HG02678 (cell line): ENCODE results near the gene ASCC3.
"Not testable (repeated sequence)": the region's sequence is repeated elsewhere in the genome, so short reads cannot be mapped to it uniquely, and the experiment has no call there.

Source experiments
- ATAC-seq: cut with Tn5 transposase; IDR thresholded peaks from one replicate; pipeline ENCODE4 v1.9.1; 2021; ENCODE audit warnings: mild to moderate bottlenecking, moderate library complexity; ENCODE audit not compliant: unreplicated experiment

Gene ASCC3

GRCh38 chr6:100665041-100665380, 216.1 kb downstream of the ASCC3 start:
- ATAC-seq = peak; percentile 99

DNA sequence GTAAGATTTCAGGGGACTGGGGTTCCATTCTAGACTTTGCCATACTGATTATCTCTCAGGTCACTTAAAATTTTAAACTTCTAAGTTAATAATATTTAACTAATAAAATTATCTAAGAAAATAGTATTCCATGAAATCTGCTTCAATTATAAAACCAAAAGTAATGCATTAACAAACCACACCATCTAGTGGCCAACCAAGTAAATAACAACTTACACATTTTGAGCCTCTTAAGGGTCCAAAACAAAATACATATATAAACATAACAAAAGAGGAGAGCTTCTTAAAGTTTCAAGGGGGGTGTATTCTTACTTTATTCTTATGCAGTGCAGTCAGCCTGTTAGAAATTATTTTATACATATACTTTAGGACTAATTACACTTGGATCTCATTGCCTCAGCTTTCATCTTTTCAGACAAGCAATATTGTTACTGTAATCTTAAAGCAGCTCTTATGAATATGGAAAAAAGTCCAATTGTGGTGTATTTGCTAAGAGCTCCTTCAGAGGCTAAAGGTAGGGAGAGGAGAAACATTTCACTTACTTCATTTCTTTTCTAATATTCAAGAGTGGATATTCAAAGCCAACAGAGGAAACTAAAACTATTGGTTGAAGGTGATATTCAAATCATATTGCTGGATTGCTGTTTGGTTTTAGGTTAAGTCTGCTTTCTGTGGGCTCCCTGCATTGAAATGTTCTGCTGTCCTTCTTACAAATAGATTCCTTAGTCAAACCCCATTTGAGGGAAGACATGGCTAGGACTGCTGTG, 216.7 kb downstream of the ASCC3 start:
- peak; percentile 31 for ATAC-seq

DNA sequence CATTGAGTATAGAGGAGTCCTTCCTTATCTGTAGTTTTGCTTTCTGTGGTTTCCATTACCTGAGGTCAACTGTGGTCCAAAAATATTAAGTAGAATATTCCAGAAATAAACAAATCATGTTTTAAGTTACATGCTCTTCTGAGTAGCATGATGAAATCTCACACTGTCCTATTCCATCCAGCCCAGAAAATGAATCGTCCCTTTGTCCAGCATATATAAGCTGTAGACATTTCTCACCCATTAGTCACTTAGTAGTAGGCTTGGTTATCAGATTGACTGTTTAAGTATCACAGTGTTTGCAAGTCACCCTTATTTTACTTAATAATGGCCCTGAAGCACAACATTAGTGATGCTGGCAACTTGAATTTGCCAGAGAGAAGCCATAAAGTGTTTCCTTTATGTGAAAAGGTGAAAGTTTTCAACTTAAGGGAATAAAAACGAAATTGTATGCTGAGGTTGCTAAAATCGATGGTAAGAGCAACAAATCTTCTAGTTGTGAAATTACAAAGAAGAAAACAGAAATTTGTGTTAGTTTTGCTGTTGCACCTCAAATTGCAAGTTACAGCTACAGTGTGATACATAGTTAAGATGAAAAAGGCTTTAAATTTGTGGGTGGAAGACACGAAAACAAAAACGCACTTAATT, 217.8 kb downstream of the ASCC3 start:
- ATAC-seq = no peak

GRCh38 chr6:100662264-100662663, 218.9 kb downstream of the ASCC3 start:
- no peak for ATAC-seq

- ATAC-seq = no peak
Measured at GRCh38 chr6:100658486-100658885, 222.6 kb downstream of the ASCC3 start.

DNA sequence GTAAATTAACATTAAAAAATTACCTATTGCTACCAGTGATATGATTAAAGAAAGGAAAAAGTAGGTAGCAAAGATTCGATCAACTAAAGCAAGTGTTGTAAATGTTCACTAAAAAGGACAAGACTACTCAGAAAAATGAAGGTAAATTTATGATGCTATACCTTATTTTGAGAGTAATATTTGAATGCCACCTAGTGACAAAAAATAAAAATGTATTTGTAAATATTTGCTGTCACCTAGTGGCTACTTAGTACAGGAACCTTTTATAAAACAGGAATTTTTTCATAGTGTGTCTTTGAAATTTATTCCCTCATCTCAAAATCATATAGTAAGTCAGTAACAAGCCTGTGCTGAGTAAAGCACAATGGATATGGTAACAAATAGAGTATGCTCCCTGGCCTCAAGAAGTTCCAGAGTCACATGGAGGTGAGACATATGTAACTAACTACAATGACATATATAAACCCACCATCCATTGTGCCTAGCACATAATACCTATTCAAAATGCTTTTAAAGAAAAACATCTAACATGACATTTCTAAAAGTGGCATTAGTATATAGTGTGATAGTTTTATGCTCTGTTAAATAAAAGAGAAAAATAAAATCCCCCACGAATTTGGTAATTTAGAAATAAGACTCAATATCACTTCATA, 223.3 kb downstream of the ASCC3 start:
- ATAC-seq = peak; percentile 40

DNA sequence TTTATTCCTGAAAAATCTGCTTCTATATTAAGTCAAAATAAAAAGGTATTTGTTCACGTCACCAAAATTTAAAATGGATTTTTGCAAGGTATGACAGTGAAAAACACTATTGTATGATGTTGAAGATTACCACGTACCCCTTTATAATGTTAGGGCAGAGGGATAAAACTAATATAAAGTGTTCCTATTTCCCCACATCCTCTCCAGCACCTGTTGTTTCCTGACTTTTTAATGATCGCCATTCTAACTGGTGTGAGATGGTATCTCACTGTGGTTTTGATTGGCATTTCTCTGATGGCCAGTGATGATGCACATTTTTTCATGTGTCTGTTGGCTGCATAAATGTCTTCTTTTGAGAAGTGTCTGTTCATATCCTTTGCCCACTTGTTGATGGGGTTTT, 240.0 kb downstream of the ASCC3 start:
- ATAC-seq = not testable (repeated sequence)

DNA sequence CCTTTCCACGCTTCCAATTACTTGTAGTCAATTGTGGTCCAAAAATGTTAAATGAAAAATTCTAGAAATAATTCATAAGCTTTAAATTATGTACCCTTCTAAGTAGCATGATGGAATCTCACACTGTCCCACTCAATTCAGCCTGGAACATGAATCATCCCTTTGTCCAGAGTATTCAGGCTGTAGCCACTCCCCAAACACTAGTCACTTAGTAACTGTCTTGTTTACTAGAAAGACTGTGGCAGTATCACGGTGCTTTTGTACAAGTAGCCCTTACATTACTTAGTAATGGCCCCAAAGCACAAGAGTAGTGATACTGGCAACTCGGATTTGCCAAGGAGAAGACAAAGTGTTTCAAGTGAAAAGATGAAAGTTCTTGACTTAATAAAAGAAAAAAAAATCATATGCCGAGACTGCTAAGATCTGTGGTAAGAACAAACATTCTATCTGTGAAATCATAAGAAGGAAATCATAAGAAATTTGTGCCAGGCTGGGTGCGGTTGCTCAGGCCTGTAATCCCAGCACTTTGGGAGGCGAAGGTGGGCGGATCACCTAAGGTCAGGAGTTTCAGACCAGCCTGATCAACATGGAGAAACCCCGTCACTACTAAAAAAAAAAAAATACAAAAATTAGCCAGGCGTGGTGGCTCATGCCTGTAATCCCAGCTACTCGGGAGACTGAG, 247.9 kb downstream of the ASCC3 start:
- no peak for ATAC-seq

DNA sequence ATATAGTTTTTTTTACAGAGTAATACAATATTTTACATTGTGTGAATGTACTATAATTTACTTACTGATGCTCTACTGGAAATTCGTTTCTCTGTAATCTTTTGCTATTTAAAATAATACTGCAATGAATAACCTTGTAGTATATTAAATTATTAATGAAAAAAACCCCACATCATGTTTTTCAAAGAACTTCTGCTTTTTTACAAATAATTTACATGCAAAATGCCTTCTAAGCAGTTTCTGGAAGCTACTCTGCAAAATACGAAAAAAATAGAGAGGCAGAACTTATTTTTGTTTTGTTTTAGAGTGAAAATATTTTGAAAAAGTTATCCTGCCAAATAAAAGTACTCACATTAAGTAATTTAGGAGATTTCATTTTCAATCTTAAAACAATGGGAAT, 250.6 kb downstream of the ASCC3 start:
- ATAC-seq = no peak

- ATAC-seq = no peak
Measured at GRCh38 chr6:100627911-100628758, 253.0 kb downstream of the ASCC3 start.

DNA sequence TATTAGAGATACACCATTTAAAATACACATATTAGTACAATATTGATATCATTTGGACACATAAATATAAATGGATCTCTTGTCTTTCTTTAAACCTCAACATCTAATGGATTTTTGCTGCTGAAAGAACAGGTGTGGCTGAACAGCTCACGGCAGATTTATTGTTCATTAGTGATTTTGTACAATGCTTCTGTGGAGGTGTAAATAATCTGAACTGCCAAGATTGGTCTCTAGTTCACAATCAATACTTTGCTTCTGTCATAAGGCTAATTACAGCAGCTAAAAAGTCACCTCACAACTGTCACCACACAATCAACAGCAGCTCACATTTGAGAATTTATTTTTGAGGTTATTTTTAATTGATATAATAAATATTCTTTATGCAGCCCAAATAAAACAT, 254.4 kb downstream of the ASCC3 start:
- no peak for ATAC-seq

DNA sequence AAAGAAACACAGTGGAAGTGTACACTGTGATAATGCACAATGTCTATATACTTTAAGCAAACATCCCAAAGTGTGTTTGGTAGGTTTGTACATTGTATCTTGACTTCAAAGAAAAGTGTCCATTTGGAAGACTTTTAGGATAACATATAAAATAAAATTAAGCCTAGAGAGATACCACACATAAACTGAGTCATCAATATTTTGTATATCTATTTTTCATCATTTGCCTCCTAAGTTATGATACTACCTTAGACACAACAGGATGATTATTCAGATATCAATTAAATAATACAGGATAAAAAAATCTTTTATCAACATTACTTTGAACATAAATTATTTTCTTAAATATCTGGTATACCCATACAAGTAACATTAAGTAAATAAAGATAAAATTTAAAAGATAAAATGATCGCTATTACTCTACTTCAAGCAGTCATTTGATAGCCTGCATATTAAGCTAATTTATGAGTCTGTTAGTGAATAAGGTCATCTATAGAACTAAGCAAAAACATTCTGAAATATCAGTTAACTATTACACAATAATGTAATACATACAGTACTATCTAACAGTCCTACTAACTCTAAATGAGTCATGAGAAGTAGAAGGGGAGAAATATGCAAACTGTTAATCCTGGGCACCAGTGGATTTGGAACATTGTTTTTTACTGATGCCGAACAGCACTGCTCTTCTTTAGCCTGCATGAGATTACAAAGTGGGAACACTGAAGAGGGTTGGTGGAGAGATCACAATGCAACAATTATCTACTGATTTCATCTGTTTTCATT, 258.0 kb downstream of the ASCC3 start:
- no peak for ATAC-seq

GRCh38 chr6:100620085-100620840, 260.9 kb downstream of the ASCC3 start:
- no peak for ATAC-seq

DNA sequence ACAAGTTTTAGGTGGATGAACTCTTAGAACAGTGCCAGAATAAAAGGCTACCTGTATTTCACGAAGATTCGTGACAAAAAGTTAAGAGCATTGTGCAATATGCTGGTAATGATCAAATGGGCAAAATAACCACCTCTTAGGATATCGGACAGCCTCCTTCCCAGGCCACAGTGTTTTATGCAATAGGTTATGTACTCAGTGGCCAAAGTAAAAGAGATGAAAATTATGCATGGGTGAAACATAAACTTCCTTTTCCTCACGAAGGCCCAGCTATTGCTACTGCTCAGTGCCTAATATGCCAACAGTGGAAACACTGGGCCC, 262.8 kb downstream of the ASCC3 start:
- ATAC-seq = no peak

DNA sequence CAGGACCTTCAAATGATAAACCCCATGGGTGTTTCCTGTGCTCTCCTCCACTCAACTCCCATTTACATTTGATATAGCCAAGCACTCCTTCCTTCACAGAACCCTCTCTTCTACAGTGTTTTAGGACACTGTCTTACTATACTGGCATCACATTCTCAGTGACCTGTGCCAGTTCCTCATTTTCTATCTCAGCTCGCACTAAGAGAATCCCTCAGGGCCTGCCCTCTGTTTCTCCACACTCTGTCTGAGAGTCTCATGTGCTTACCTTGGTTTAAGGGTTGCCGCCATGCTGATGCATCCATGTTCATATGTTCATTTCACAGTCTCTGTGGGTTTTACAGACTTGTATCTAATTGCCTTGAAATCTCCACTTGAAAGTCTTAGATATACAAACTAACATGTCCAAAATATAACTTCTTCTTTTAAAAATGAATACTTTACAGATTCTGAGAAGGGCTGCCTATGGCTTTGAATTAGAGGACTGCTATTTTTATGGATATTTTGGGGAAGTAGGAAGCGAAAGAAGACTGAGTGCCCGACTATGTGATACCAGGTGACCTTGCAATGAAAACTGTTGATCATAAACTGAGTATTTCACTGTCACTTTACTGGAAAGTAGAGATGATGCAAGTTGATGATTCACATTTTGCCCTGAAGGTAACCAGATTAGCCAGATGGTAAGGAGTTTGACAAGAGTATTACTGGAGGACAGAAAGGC, 263.3 kb downstream of the ASCC3 start:
- ATAC-seq = no peak

- no peak for ATAC-seq
Measured at GRCh38 chr6:100614933-100615332, 266.2 kb downstream of the ASCC3 start.

DNA sequence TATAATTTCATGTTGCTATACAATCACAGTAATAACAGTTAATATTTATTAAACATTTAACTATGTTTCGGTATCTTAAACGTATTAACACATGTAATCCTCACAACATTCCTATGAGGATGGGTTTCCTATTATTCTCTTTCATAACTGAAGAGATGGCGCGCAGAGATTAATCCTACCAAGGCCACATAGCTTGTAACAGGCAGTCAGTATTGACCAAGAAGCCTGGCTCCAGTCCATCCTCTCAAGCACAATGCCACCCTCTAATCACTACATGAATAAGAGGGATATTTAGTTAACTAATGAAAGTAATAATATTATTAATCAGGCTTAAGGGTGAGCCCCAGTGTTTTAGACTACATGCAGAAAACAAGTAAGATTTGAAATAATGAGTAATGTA, 266.7 kb downstream of the ASCC3 start:
- ATAC-seq = no peak

DNA sequence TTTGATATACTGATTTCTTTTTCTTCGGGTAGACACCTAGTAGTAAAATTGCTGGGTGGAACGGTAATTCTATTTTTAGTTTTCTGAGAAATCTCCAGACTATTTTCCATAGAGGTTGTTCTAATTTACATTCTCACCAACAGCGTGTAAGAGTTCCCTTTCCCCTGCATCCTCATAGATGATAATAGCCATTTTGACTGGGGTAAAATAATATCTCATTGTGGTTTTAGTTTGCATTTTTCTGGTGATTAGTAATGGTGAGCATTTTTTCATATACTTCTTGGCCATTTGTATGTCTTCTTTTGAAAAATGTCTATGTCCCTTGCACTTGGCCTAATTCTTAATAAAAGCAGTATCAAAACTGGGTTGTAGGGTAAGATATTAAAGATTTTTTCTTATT, 267.5 kb downstream of the ASCC3 start:
- no peak for ATAC-seq

DNA sequence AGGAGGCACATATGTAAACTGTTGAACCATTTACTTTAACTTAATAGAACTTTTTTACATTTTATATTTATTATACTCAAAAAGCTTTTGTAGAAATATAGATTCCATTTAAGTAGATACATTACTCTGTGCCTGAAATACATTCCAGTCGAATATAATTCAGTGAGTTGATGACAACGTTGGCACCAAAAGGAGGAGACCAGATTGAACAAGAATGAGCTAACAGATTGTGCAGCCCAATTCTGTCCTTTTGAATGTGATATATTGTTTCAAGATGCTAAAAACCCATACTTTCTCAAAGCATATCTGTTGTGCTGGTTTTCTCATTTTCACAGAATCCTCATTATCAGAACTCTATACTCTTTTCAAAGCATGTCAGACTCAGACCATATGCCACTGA, 269.0 kb downstream of the ASCC3 start:
- ATAC-seq = no peak
